DMS53 treated with DMSO at 0.1 percent for 48 hours (cell line): ENCODE results near the gene PGP.
A peak's percentile ranks its signal among the peaks of the same experiment; 100 is the strongest.
"Not testable (repeated sequence)": the region's sequence is repeated elsewhere in the genome, so short reads cannot be mapped to it uniquely, and the experiment has no call there.

Experiments
- DNase-seq: peaks from one replicate; lab custom pipeline; 2025; ENCODE audit not compliant: unreplicated experiment; lab: John Stamatoyannopoulos, UW

The PGP gene, protein sequence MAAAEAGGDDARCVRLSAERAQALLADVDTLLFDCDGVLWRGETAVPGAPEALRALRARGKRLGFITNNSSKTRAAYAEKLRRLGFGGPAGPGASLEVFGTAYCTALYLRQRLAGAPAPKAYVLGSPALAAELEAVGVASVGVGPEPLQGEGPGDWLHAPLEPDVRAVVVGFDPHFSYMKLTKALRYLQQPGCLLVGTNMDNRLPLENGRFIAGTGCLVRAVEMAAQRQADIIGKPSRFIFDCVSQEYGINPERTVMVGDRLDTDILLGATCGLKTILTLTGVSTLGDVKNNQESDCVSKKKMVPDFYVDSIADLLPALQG

GRCh38 chr16:2214719-2214968 lies at the start of gene PGP:
TSS of gene PGP (minus strand) at chr16:2214840. CDS start at chr16:2214777, 63 bp downstream.
- DNase-seq, result no peak

DNA sequence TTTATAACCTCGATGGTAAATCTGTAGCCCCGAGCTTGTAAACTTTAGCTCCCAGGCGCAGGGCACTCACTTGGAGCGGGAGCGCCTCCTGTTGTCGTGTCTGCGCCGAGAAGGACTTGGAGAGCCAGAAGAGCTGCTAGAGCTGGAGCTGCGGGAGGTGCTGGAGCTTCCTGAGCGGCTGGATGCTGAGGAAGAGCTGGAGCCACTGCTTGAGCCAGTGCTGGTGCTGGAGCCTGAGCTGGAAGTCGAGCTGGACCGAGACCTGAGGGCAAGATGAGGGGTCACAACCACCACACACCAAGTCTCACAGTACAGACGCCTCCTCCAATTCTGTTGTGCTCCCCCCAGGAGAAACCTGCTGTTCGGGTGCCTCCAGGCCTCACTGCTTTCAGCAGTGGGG lies 48.4 kb upstream of the PGP start:
- not testable (repeated sequence) for DNase-seq

DNA sequence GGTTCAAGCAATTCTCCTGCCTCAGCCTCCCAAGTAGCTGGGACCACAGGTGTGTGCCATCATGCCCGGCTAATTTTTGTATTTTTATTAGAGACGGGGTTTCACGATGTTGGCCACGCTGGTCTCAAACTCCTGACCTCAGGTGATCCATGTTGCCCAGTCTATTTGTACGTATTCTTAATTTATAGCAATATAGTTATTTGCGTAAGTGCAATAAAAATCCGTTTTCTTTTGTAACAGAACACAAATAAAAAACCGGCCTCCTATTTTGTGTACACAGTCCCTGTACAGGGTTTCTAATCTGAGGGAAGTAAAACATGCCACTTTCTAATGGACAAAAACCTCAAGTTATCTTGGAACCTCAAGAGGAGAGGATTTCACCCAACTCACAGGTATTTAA lies 45.6 kb upstream of the PGP start:
- DNase-seq, result no peak

DNA sequence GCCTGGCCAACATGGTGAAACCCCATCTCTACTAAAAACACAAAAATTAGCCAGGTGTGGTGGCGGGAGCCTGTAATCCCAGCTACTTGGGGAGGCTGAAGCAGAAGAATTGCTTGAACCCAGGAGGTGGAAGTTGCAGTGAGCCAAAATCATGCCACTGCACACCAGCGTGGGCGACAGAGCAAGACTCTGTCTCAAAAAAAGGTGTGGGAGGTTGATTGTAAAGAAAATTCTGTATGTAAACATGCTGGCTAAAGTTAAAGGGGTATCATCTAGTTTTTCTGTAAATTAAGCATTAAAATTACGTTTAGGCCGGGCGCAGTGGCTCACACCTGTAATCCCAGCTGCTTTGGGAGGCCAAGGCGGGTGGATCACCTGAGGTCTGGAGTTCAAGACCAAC lies 43.9 kb upstream of the PGP start:
- not testable (repeated sequence) for DNase-seq

DNA sequence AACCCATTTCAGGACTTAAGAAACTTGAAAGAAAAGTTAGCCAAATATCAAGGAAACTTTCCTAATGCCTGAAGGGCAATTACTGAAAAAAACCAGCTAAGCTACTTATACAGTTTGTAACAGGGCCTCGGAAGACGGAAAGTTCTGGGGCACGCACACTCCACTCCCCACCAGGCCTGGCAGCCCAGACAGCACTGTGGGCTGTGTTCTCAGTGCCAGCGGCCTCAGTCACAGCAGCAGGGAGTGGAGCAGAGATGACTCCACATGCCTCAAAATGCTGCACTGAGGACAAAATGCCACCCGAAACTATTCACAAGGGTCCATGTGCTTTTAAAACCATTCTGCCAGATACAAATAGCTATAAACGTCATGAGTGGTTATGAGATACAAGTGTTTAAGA lies 43.1 kb upstream of the PGP start:
- no peak for DNase-seq

- no peak for DNase-seq
These were observed 42.0 kb upstream of the PGP start for GRCh38 chr16:2256531-2257140.

DNA sequence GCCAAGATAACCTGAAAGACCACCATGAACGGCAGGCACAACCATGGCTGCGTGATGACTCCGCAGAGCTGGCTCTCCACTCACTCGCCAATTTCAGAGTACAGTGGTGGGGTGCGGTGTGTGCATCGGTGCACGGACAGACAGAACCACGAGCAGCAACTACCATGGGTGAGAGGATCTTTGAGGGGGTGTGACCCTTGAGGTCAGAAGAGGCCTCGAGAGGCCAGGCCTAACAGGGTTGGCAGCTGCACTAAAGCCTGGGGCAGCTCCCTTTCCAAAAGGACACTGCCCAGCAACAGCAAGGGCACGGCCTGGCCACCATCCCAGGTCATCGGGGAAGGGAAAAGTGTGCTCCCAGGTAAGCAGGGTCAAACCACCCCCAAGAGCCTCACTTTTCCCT lies 38.7 kb upstream of the PGP start:
- no peak for DNase-seq

- DNase-seq, result no peak
These were observed 38.1 kb upstream of the PGP start for GRCh38 chr16:2252806-2253148.

DNA sequence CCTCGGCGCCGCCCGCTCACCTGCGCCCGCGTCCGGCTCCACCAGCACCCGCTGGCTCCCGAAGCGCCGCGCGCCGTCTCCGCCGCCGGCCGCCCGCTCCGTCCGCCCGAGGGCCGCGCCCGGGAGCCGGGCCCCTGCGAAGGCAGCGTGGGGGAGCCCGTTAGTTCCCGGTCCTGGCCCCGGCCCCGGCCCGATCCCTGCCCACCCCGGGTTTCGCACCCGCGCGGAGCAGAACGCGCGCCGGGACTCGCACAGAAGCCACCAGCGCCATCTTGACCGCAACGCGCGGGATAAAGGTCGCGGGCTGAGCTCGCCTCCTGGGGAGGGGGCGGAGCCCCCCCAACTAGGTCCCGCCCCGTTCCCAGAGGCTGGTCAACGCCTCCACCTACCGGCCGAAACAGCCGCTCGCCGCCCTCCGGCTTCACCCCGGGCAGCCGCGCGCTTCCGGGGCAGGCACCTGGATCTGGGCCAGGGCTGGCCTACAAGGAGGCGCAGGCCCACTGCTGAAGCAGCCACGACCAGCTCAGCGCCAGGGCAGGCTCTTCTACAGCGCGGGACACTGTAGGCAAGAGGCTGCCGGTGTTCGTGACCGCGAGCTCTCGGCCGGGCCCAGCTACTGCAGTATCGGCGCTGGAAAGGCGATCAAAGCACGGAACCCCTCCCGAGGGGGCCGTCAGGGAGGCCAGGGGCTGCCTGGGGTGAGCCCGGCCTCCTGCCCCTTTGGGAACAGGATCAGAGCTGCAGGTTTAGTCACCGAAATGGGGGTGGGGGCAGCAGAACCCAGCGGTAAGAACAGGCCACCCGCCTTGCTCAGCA lies 36.9 kb upstream of the PGP start, which contains the start of gene ECI1:
Gene ECI1, minus strand, starts transcription at position 292 of the 816 bp plus-strand sequence. Its CDS starts 21 bp downstream, at position 271.
- peak; percentile 80 for DNase-seq

DNA sequence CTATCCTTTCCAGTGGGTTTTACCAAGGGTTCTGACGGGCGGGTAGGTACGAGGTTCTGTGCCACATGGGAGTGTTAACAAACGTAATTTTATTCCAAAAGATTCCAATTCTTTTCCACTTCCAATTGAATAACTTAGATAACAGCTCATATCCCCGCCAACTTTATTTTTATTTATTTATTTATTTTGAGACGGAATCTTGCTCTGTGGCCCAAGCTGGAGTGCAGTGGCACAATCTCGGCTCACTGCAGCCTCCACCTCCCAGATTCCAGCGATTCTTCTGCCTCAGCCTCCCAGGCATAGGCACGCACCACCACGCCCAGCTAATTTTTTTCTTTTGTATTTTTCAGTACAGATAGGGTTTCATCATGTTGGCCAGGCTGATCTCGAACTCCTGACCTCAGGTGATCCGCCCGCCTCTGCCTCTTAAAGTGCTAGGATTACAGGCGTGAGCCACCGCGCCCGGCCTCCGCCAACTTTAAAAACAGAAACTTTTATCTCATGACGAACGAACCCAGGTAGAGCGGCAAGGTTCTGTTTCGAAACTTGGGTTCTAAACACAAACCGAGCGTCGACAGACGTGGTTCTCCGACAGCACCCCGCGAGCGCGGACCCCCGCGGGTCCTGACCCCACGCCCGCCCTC lies 36.1 kb upstream of the PGP start:
- no peak for DNase-seq

GRCh38 chr16:2246301-2246885 lies 31.8 kb upstream of the PGP start:
- no peak for DNase-seq

DNA sequence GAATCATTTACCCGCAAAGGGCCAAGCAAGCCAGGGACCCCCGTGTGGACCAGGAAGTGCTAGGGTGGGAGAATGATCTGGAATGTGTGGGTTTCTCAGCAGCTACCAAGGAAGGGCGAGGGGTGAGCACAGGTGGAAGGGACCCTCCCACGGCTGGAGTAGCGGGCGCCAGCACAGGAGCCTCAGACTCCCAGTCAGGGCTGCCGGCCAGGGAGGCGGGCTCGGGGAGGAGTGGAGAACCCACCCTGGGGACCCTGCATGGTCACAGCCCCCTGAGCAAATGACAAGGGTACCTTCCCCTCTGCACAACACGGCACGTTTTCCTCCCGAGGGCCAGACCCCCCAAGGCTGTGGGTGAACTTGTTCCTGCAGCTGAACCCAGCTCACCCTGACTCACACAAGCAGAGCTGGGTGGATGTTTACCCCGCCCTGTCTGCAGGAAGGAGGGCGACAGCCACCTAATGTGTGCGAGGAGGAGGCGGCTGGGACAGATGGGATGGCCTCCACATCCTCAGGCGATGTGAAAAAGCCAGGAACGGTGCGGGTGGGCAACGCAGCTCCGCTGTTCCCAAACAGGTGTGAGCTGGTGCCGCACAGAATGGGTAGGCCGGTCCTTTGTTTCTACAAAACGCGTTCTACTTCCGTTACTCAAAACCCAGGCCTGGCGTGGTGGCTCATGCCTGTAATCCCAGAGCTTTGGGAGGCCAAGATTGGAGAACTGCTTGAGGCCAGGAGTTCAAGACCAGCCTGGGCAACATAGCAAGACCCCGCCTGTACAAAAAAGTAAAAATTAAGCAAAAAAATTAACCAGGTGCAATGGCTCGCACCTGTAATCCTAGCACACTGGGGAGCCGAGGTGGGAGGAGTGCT lies 30.5 kb upstream of the PGP start:
- no peak for DNase-seq

GRCh38 chr16:2244301-2244700 lies 29.7 kb upstream of the PGP start:
- no peak for DNase-seq

- DNase-seq, result no peak
These were observed 29.1 kb upstream of the PGP start for GRCh38 chr16:2243781-2244180.

DNA sequence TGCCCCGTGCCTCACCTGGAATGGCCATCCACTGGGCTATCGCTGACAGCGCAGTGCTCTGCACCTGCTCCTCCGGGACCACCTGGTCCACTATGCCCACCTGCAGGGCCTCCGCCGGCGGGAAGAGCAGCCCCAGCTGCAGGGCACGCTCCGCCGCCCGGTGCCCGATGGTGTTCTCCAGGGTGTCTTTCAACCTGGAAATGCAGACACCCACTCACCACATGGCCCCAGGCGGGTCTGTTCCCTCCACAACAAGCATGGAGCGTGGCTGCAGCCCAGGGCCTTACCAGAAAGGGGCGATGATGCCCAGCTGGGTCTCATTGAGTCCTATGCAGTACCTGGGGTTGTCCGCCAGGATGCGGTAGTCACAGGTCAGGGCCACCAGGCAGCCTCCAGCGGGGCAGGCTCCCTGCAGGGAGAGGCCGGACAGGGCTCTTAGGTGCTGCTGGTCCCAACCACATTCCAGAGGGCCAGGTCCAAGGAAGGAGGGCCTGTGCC lies 28.4 kb upstream of the PGP start:
- DNase-seq, result no peak

DNA sequence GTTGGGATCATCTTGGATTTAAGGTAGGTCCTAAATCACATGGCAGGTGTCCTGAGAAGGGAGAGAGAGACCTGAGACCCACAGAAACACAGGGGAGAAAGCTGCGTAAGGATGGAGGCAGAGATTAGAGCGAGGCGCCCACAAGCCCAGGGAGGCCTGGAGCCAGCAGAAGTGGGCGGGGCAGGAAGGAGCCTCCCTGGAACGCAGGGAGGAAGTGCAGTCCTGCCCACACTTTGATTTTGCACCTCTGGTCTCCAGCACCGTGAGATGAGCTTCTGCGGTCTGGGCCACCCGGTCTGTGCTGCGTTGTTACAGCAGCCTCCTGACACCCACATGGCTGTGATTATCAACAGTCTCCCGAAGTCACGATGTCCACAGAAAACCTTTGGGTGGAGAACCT lies 28.0 kb upstream of the PGP start:
- no peak for DNase-seq

- DNase-seq, result not testable (repeated sequence)
These were observed 25.7 kb upstream of the PGP start for GRCh38 chr16:2240331-2240730.

GRCh38 chr16:2238838-2239675 lies 24.4 kb upstream of the PGP start:
- DNase-seq, result peak; percentile 19

GRCh38 chr16:2238150-2238837 lies 23.7 kb upstream of the PGP start:
- DNase-seq, result no peak
